HL-60 (cell line): ENCODE measurements around the gene CDC25C.

Experiments used
- CTCF ChIP-seq: IDR thresholded peaks from one replicate; pipeline ENCODE4 v1.5.1; 2011; ENCODE audit warnings: low read length, control low read depth, inconsistent platforms; ENCODE audit not compliant: insufficient read depth
- GABPA ChIP-seq: IDR thresholded peaks from 2 replicates; pipeline ENCODE4 v1.6.1; 2012; ENCODE audit warnings: low read depth
- POLR2AphosphoS5 ChIP-seq: IDR thresholded peaks from 2 replicates; pipeline ENCODE4 v1.6.1; 2012; ENCODE audit warnings: low read depth
- REST ChIP-seq: IDR thresholded peaks from 2 replicates; pipeline ENCODE4 v1.6.1; 2012; ENCODE audit warnings: low read depth; ENCODE audit not compliant: insufficient replicate concordance
- SPI1 ChIP-seq: IDR thresholded peaks from 2 replicates; pipeline ENCODE4 v1.6.1; 2012; ENCODE audit warnings: low read depth, mild to moderate bottlenecking, borderline replicate concordance

GRCh38 chr5:138346889-138347288, 15.3 kb upstream of the CDC25C start:
- no peak for TF ChIP-seq CTCF
- no peak for TF ChIP-seq REST
- no peak for TF ChIP-seq GABPA
- no peak for TF ChIP-seq POLR2AphosphoS5
- TF ChIP-seq SPI1, result no peak
